OCI-LY7 (cell line): ENCODE results near the gene LHFPL6. TPM values are rescaled to one million over a fixed set of nuclear protein-coding genes. Genes with fewer than 3 reads are reported as not detected.
A peak's percentile ranks its signal among the peaks of the same experiment; 100 is the strongest.

Experiments used
- Bru-seq: library from RNA; stranded (reverse); fragments of 400-500 nt; gene quantifications from one replicate; lab custom pipeline; 2021; lab: Mats Ljungman, UMichigan
- BruChase-seq, 2 experiments: library from RNA; stranded (reverse); fragments of 400-500 nt; gene quantifications; one replicate each; lab custom pipeline; 2021; lab: Mats Ljungman, UMichigan
- BruUV-seq: library from RNA; stranded (reverse); fragments of 400-500 nt; replicated peaks from 2 replicates; lab custom pipeline; 2021; lab: Mats Ljungman, UMichigan
- CTCF ChIA-PET: fragments of 300-600 bp; sonication (Branson Sonifier 250); formaldehyde crosslinking; loops from one replicate; lab custom pipeline; 2022; ENCODE audit warnings: antibody characterized with exemption; ENCODE audit not compliant: unreplicated experiment; lab: Charles Lee
- POLR2A ChIA-PET: fragments of 300-600 bp; sonication (Branson Sonifier 250); formaldehyde crosslinking; loops from one replicate; lab custom pipeline; 2022; ENCODE audit warnings: antibody characterized with exemption; lab: Charles Lee
- DNase-seq: peaks from one replicate; pipeline ENCODE4 v3.0.0-alpha.2; 2015; ENCODE audit warnings: low spot score
- H2AFZ ChIP-seq: fragments of 200-600 bp; sonication (generic), shearing (Covaris generic); 2 replicates; pipeline ENCODE4 v1.6.1; 2014; ENCODE audit warnings: mild to moderate bottlenecking, antibody characterized with exemption, low read length, moderate library complexity
- H3K27ac ChIP-seq: fragments of 200-600 bp; sonication (generic); 2 replicates; pipeline ENCODE4 v1.5.1; 2014; ENCODE audit warnings: mixed run types, low read depth, mild to moderate bottlenecking, moderate library complexity, low read length, inconsistent platforms; ENCODE audit not compliant: poor library complexity, severe bottlenecking
- H3K36me3 ChIP-seq: fragments of 200-600 bp; sonication (generic); 2 replicates; pipeline ENCODE4 v1.6.1; 2014; ENCODE audit warnings: mild to moderate bottlenecking, antibody characterized with exemption, low read length, moderate library complexity, mixed read lengths; ENCODE audit not compliant: insufficient read depth
- H3K4me1 ChIP-seq: fragments of 200-600 bp; sonication (generic); 2 replicates; pipeline ENCODE4 v1.5.1; 2014; ENCODE audit warnings: mild to moderate bottlenecking, low read length; ENCODE audit not compliant: insufficient read depth, poor library complexity, severe bottlenecking
- H3K4me2 ChIP-seq: fragments of 200-600 bp; sonication (generic); 2 replicates; pipeline ENCODE4 v1.6.1; 2014; ENCODE audit warnings: mild to moderate bottlenecking, low read length
- H3K4me3 ChIP-seq: fragments of 200-600 bp; sonication (generic); 2 replicates; pipeline ENCODE4 v1.5.1; 2014; ENCODE audit warnings: mild to moderate bottlenecking, low read depth, low read length; ENCODE audit not compliant: poor library complexity, severe bottlenecking
- H3K79me2 ChIP-seq: fragments of 200-600 bp; sonication (generic); 2 replicates; pipeline ENCODE4 v1.6.1; 2016; ENCODE audit warnings: low read depth, mild to moderate bottlenecking, low read length, moderate library complexity, mixed read lengths; ENCODE audit not compliant: insufficient read depth
- H3K9me2 ChIP-seq: fragments of 200-600 bp; sonication (generic); 2 replicates; pipeline ENCODE4 v1.6.1; 2016; ENCODE audit warnings: mild to moderate bottlenecking, low read length, mixed read lengths; ENCODE audit not compliant: insufficient read depth
- H3K9me3 ChIP-seq: fragments of 200-600 bp; sonication (generic); 2 replicates; pipeline ENCODE4 v1.6.1; 2014; ENCODE audit warnings: mild to moderate bottlenecking, mixed run types, low read length, mixed read lengths
- H4K20me1 ChIP-seq: fragments of 200-600 bp; sonication (generic); 2 replicates; pipeline ENCODE4 v1.6.1; 2014; ENCODE audit warnings: mild to moderate bottlenecking, antibody characterized with exemption, low read length, moderate library complexity, mixed read lengths; ENCODE audit not compliant: insufficient read depth
- CTCF ChIP-seq: fragments of 200-600 bp; sonication (generic); conservative IDR thresholded peaks from 2 replicates; pipeline ENCODE4 v1.5.1; 2014; ENCODE audit warnings: mild to moderate bottlenecking, antibody characterized with exemption, low read length, moderate library complexity, mixed read lengths
- EZH2phosphoT487 ChIP-seq: fragments of 200-600 bp; sonication (generic); IDR thresholded peaks from 2 replicates; pipeline ENCODE4 v1.6.1; 2018; ENCODE audit warnings: low read depth, borderline replicate concordance, mild to moderate bottlenecking, mixed run types, antibody characterized with exemption, low read length, moderate library complexity, mixed read lengths
- intact Hi-C: fragments of 100-400 bp; cut with micrococcal nuclease; formaldehyde crosslinking; loops from one replicate; pipeline ENCODE4 v1.10.0; 2022; ENCODE audit not compliant: unreplicated experiment
- long read RNA-seq: library from polyadenylated mRNA; stranded (forward); transcript quantifications from one replicate; pipeline ENCODE4 v2.0.0, GENCODE V29; 2022
- total RNA-seq, 2 experiments: library from RNA; depleted of rRNA in 1 of 2; stranded (reverse); fragments of >200 nt in 1 of 2; shearing (Covaris generic) in 1 of 2; gene quantifications; 2 replicates each; pipeline ENCODE4 v1.2.3, GENCODE V29; 2014 to 2022

LHFPL6 gene
- total RNA-seq (2014; rRNA removed; shearing (Covaris generic)) = 27.7 TPM in 2 replicates
- total RNA-seq (2022) = 15.1 and 19.7 TPM in 2 replicates
- Bru-seq, nascent RNA = percentile 81 among the genes with signal in this experiment
- BruChase-seq, experiment 1, labeled RNA remaining after a 6-hour chase = percentile 72 among the genes with signal in this experiment
- percentile 75 among the genes with signal in this experiment for BruChase-seq, experiment 2, labeled RNA remaining after a 2-hour chase
- long read RNA-seq, partial matches to known transcripts = 1 of 8 reads
- long read RNA-seq, other reads (novel, unspliced or antisense) = 7 of 8 reads

GRCh38 chr13:39602614-39603366 is at the start of gene LHFPL6:
Gene LHFPL6 (minus strand): TSS chr13:39603193.
- Histone ChIP-seq H3K4me1 (peaks cover 25% of the 10 kb centered on the region), H3K79me2 (peaks cover 45% of the 10 kb centered on the region), H3K36me3 (no peaks in the 10 kb centered on the region), H3K27ac (peak within 1 kb of the TSS; percentile 72), H2AFZ (peak within 1 kb of the TSS; percentile 82), H3K9me2 (no peaks in the 10 kb centered on the region), H3K4me2 (peak within 1 kb of the TSS; percentile 89), H3K4me3 (peak within 1 kb of the TSS; percentile 92), H3K9me3 (no peaks in the 10 kb centered on the region), H4K20me1 (no peaks in the 10 kb centered on the region)
- ChIA-PET CTCF (interaction anchor here (0.7 to 0.8 kb wide), 2 partner anchors 21 to 562 kb away, joined by 3 to 5 read pairs; no protein-coding TSS in a partner anchor), POLR2A (interaction anchor here (0.6 to 1.3 kb wide), 4 partner anchors 15 to 1948 kb away, joined by 3 to 9 read pairs (median 3); no protein-coding TSS in a partner anchor)
- no peak; the same call in none of the 2 replicates for TF ChIP-seq CTCF
- DNase-seq = peak; percentile 69
- BruUV-seq = no TSS peak
- intact Hi-C loops = loop anchor here (1.0 to 5.0 kb wide), 2 partner anchors 105 to 187 kb away; no protein-coding TSS in a partner anchor

GRCh38 chr13:39646122-39646521 is 43.1 kb upstream of the LHFPL6 start:
- ChIA-PET POLR2A (no interaction called here), CTCF (no interaction called here)
- no peak overlapping the region for H3K27ac ChIP-seq
- no TSS peak for BruUV-seq
- no peaks in the 10 kb centered on the region for H3K79me2 ChIP-seq
- no peaks in the 10 kb centered on the region for H3K4me1 ChIP-seq
- H2AFZ ChIP-seq = no peak overlapping the region
- intact Hi-C loops = no loop called here
- no peaks in the 10 kb centered on the region for H3K9me2 ChIP-seq
- H3K4me3 ChIP-seq = no peak overlapping the region
- no peaks in the 10 kb centered on the region for H3K9me3 ChIP-seq
- TF ChIP-seq EZH2phosphoT487 = no peak
- no peak for TF ChIP-seq CTCF
- no peak overlapping the region for H3K4me2 ChIP-seq
- no peaks in the 10 kb centered on the region for H3K36me3 ChIP-seq
- no peaks in the 10 kb centered on the region for H4K20me1 ChIP-seq
- no peak for DNase-seq
